HEK293 (cell line): ENCODE data around the gene BICD1.
A peak's percentile ranks its signal among the peaks of the same experiment; 100 is the strongest.

Experiments used
- GLIS1 ChIP-seq: fragments of 450-650 bp; formaldehyde crosslinking; IDR thresholded peaks from 2 replicates; pipeline ENCODE4 v1.5.1; 2016; ENCODE audit warnings: missing biosample characterization, missing genetic modification characterization
- KLF10 ChIP-seq: fragments of 450-650 bp; IDR thresholded peaks from 2 replicates; pipeline ENCODE4 v1.5.1; 2018; ENCODE audit warnings: missing biosample characterization, mild to moderate bottlenecking, missing genetic modification characterization
- KLF9 ChIP-seq: fragments of 450-650 bp; formaldehyde crosslinking; IDR thresholded peaks from 2 replicates; pipeline ENCODE4 v1.5.1; 2016; ENCODE audit warnings: missing biosample characterization, missing genetic modification characterization, low read depth
- RBAK ChIP-seq: fragments of 450-650 bp; formaldehyde crosslinking; IDR thresholded peaks from 2 replicates; pipeline ENCODE4 v1.5.1; 2016; ENCODE audit warnings: missing biosample characterization, missing genetic modification characterization
- REST ChIP-seq: fragments of 450-650 bp; formaldehyde crosslinking; IDR thresholded peaks from 2 replicates; pipeline ENCODE4 v1.5.1; 2016; ENCODE audit warnings: missing biosample characterization, missing genetic modification characterization
- ZBTB17 ChIP-seq: fragments of 450-650 bp; formaldehyde crosslinking; IDR thresholded peaks from 2 replicates; pipeline ENCODE4 v1.5.1; 2016; ENCODE audit warnings: missing biosample characterization, missing genetic modification characterization
- ZBTB44 ChIP-seq: fragments of 450-650 bp; IDR thresholded peaks from 2 replicates; pipeline ENCODE4 v1.5.1; 2018; ENCODE audit warnings: missing biosample characterization, mild to moderate bottlenecking, missing genetic modification characterization
- ZNF138 ChIP-seq: fragments of 450-650 bp; formaldehyde crosslinking; IDR thresholded peaks from 2 replicates; pipeline ENCODE4 v1.5.1; 2016; ENCODE audit warnings: missing biosample characterization, missing genetic modification characterization, borderline replicate concordance
- ZNF555 ChIP-seq: fragments of 450-650 bp; formaldehyde crosslinking; conservative IDR thresholded peaks from 2 replicates; pipeline ENCODE4 v1.5.1; 2017; ENCODE audit warnings: missing biosample characterization, mild to moderate bottlenecking, missing genetic modification characterization, inconsistent platforms
- ZNF76 ChIP-seq: fragments of 450-650 bp; formaldehyde crosslinking; IDR thresholded peaks from 2 replicates; pipeline ENCODE4; 2016; ENCODE audit warnings: low read depth, missing biosample characterization, missing genetic modification characterization, borderline replicate concordance
- ZNF791 ChIP-seq: fragments of 450-650 bp; formaldehyde crosslinking; IDR thresholded peaks from 2 replicates; pipeline ENCODE4 v1.5.1; 2016; ENCODE audit warnings: missing biosample characterization, missing genetic modification characterization
- TF ChIP-seq, protein P1 (sequence below): sonication (generic); formaldehyde crosslinking; IDR thresholded peaks from 2 replicates; pipeline ENCODE4 v1.8.1; 2022; ENCODE audit warnings: mild to moderate bottlenecking, moderate library complexity, missing genetic modification reagents
- TF ChIP-seq, protein P2 (sequence below): fragments of 450-650 bp; formaldehyde crosslinking; IDR thresholded peaks from 2 replicates; pipeline ENCODE4 v1.5.1; 2016; ENCODE audit warnings: missing biosample characterization, missing genetic modification characterization

- TF ChIP-seq, protein P1, sequence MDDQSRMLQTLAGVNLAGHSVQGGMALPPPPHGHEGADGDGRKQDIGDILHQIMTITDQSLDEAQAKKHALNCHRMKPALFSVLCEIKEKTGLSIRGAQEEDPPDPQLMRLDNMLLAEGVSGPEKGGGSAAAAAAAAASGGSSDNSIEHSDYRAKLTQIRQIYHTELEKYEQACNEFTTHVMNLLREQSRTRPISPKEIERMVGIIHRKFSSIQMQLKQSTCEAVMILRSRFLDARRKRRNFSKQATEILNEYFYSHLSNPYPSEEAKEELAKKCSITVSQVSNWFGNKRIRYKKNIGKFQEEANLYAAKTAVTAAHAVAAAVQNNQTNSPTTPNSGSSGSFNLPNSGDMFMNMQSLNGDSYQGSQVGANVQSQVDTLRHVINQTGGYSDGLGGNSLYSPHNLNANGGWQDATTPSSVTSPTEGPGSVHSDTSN (CRISPR knock-in tag), result no peak
- no peak for TF ChIP-seq KLF10
- TF ChIP-seq, protein P2, sequence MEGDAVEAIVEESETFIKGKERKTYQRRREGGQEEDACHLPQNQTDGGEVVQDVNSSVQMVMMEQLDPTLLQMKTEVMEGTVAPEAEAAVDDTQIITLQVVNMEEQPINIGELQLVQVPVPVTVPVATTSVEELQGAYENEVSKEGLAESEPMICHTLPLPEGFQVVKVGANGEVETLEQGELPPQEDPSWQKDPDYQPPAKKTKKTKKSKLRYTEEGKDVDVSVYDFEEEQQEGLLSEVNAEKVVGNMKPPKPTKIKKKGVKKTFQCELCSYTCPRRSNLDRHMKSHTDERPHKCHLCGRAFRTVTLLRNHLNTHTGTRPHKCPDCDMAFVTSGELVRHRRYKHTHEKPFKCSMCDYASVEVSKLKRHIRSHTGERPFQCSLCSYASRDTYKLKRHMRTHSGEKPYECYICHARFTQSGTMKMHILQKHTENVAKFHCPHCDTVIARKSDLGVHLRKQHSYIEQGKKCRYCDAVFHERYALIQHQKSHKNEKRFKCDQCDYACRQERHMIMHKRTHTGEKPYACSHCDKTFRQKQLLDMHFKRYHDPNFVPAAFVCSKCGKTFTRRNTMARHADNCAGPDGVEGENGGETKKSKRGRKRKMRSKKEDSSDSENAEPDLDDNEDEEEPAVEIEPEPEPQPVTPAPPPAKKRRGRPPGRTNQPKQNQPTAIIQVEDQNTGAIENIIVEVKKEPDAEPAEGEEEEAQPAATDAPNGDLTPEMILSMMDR, result no peak
- no peak for TF ChIP-seq ZNF76 (tag by site-specific recombination)
- TF ChIP-seq RBAK (tag by site-specific recombination), result no peak
- no peak for TF ChIP-seq ZNF555
- TF ChIP-seq ZBTB17 (tag by site-specific recombination), result no peak
- TF ChIP-seq ZNF791 (tag by site-specific recombination), result no peak
- no peak for TF ChIP-seq REST (tag by site-specific recombination)
- no peak for TF ChIP-seq GLIS1 (tag by site-specific recombination)
- no peak for TF ChIP-seq ZNF138
- no peak for TF ChIP-seq KLF9 (tag by site-specific recombination)
- 0 out of 2 replicates have a peak, but pooled peaks have one; percentile 35 for TF ChIP-seq ZBTB44
Measured at GRCh38 chr12:32126720-32127119, 20.1 kb downstream of the BICD1 start.
